Left lobe of liver (tissue), 2 donors: Measurements from ENCODE around the gene LIPC. TPM values are rescaled to one million over a fixed set of nuclear protein-coding genes. Genes with fewer than 3 reads are reported as not detected.

Source experiments
- ATAC-seq: fragments of 200-7000 bp; cut with Tn5 transposase; one replicate; pipeline ENCODE4 v1.9.1; 2020; ENCODE audit warnings: mild to moderate bottlenecking, moderate library complexity
- DNase-seq: peaks from one replicate; pipeline ENCODE4 v3.0.0-alpha.2; 2020; ENCODE audit warnings: low spot score
- total RNA-seq: library from RNA; stranded (reverse); gene quantifications from one replicate; pipeline ENCODE4 v1.2.1, GENCODE V29; 2021
- donor health status: DM: no; HTN: no; CAD: no; lungs with moderate emphysema.
- donor health status: DM: no; HTN: yes; CAD: no.

LIPC gene
- total RNA-seq, 1 donor from 2014 or later, result 202 TPM

DNA sequence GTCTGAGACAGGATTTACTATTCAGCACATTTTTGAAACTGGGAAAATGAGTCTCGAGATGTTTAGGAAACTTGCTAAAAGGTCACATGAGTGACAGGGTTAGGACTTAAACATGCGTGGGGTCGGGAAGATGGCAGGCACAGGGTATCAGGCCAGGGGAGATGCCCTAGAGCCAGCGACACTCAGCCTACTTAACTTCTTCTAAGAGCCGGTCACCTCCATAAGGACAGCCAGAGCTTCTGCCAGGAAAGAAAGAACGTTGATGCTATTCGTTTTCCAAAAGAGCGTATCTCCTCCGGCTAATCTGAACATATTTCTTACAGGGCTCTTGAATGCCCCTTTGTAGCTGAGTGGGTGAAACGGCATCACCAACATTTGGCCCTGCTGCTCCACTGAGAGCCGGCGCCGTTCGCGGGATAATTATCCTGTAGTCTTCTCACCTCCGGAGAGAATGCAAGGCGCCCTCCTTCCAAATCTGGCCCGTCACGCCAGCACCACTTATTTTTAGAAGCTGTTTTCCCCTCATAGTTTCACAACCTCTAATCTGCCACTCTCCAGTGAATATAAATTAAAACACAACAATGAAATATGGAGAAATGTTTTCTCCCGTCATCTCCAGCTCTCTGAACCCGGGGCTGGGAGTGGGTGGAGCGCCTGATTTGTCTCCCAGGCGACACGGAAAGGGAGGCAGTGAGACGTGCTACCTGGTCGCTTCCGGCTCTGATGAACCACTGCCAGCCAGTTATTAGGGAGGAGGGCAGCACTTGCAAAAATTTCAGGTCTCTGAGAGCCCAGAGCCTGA is 58.5 kb downstream of the LIPC start:
- no peak for ATAC-seq
- no peak for DNase-seq

DNA sequence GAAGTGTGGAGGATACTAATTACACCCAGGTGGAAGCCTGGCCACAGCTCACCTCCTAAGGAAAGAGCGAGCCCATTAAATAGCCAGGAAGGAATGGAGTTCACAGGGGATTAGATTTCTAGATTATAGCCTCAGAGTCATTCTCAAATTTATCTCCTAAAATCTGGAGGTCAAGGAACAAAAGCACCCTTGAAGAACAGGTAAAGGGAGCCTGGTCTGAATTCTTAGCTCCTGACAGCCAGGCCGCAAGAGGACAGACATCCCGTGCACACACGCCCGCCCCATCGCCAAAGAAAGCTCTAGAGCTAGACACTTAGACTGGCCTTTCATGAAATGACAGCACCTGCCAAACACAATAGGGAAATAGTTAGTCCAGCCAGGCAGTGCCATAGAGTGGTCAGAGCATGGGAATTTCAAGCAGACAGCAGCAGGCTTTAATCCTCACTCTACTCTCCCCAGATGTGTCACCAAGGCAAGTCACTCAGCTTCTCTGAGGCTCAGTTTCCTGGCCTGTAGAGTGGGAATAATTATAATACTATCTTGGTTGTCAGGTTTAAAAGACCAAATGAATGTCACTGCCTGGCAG is 59.2 kb downstream of the LIPC start:
- ATAC-seq (peak; percentile 49), DNase-seq (no peak)

DNA sequence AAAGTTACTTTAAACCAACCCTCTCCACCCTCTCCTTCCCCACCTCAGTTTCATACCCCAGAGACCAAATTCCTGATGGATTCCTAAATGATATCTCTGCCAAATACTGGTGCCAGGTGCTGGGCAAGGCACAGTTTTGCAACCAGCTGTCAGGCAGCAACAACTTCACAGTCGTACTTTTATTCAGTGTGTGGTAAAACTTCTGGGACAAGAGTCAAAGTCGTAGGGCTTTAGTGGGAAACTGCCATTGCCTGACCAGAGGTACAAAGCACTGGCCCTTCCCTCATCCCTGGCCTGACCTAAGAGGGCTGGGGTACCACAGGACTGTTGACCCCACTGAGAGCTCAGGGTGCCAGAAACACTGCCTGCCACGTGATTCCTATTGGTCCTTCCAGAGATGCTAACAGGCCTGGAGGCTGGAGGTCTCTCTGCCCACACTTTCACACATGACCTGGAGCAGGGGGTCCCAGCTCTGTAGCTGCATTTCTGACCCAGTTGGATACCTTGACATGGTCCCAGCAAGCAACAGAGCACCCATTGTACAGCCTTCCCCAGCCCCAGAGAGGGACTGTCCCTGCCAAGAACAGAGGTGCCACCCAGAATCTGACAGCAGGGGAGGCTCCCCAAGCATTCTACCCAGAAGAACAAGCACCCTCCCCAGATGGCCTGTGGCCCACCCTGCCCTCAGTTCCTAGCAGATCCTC is 59.9 kb downstream of the LIPC start:
- DNase-seq (no peak), ATAC-seq (peak; percentile 81)

DNA sequence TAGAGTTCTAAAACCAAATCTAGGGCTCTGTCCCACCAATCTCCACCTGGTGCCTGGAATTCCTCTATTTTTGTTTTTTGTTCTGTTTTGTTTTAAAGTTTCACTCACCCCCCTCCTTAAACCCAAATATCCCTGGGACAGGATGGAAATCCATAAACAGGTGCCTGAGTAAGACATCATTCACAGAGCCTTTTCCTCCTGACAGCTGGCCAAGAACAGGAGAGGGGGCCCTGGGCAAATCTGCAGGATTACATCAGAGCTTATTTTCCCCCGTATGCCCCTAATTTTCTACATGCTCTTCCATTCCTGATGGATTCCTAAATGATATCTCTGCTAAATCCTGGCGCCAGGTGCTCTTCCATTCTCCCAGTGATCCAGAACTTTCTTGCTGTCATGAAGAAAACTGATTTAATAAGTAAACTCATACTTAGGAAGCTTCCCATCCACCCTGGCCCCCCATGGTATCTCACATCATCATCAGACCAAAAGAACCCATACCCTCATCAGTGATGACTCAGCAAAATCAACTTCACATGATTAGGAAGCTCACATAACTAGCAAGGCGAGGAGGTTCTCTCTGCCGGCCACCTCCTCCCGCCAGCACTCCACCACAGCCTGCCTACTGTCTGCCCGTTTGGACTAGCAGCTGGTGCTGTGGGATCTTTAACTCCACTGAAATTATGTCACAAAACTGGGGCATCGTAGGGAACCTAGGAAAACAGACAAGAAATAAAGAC is 61.0 kb downstream of the LIPC start:
- DNase-seq, result no peak
- no peak for ATAC-seq

DNA sequence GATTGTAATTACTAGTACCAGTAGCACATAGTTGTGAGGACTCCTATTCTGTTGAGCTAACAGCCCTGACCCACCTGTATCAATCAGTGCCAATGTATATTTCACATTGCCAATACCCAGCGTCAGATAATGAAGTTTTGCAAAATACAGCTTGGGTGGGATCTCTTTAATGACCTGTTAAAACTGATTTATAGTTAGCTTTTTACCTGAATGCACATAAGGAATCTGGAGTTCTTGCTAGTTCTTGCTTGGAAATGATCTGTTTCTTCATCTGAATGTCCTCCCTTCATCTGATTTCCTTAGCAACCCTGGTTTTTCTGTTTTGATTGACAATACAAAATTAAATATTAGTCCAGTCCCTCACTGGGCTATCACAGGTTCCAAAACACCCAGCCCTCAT is 62.8 kb downstream of the LIPC start:
- no peak for DNase-seq
- ATAC-seq, result no peak

DNA sequence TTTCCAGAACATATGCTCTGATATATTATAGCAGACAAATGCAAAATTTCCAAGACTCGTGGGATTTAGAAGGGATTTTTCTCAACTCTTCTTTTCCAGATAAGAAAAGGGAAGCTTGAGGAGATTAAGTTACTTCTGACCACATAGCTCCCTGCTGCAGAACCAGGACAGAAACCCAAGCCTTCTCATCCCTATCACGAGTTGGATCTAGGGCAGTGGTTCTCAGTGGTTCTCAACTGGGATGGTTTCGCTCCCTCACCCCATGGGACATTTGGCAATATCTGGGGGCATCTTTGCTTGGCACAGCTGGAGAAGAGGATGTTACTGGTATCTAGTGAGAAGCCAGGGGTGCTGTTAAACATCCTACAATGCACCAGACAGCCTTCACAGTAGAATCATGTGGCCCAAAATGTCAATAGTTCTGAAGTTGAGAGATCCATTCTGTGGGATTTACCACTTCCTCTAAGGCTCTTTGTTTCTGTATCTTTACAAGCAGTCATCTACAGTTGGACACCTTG is 64.2 kb downstream of the LIPC start:
- ATAC-seq, result no peak
- DNase-seq, result no peak

DNA sequence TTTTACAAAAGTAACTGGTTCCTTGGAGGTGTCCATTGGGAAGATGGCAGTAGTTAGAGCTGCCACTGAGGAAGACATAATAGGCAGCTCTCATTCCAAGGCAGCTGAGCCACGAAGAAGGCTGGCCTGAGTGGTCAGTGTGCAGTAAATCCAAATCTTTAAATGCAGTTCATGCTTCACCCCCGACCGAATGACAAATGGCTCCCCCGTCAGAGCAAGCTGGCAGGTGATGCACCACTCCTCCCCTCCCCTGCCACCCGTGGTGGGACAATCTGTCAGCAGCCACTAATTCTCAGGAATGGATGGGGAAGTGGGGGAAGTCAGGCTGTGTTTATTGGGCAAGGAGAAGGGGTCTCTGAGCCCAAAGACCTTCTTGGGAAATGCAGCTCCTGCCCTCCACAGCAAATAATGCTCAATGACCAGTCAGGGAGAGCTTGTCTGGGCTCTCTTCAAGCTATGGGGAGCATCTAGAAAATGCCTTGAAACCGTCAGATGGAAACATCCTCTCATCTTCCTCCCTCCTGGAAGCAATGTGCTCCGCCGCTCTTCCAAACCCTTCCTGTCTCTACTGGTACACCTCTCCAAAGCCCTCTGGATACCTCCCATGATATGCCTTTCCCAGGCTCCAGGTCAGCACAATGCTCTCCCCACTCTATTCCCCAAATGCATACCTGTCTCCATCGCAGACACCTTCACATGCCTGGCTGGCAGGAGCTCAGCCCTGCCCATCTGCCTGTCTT is 65.4 kb downstream of the LIPC start:
- ATAC-seq, result no peak

DNA sequence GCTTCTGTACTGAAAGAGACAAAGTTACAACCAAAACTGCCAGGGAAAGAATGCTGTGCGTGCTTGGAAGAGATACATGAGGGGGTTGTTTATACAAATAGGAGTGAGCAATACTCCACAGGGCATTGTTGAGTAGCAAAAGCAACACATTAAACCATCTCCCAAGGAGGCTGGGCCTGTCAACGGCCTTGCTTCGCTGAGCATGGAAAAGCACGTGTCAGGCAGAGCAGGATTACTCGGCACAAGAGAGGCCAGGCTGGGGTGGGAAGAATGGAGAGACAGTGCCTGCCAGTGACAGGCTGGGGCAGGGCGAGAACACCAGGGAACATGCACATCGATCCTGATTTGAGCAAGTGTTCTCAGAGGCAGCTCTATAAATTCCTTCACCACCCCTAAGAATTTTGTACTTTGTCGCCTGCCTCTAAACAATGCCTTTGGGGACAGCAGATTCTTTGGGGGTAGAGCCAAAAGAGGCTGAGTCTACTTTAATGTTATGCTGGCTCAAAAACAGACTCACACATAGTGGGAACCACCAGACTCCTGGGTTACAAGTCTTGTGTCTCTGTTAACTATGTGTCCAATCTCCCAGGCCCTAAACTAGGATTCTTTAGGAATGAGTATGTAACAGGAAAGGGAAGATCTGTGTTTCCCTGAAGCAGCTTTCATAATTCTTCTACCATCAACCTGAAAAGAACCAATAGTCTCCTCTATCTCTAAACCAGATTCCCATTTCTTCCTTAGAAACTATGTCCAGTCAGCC is 67.2 kb downstream of the LIPC start:
- DNase-seq, result no peak
- no peak for ATAC-seq

More for the DNA sequence above, 65.4 kb downstream of the LIPC start:
- no peak for DNase-seq

DNA sequence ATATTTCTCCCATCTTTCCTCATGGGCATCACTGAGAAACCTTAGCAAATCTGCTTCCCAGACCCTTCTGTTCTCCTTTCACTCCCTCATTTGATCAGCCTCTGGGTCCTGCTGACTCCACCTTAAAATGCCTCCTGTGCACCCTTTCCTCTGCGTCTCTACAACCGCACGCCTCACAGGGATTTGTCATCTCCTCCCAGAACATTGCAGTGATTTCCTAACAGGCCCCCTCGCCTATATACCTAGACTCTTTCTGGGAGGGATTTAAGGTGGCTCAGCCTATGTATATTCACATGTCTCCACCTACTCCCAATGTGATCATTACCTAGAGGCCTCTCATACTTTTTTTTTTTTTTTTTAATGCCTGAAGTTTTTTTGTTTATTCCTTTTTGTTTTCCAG is 69.2 kb downstream of the LIPC start:
- DNase-seq, result no peak
- no peak for ATAC-seq

DNA sequence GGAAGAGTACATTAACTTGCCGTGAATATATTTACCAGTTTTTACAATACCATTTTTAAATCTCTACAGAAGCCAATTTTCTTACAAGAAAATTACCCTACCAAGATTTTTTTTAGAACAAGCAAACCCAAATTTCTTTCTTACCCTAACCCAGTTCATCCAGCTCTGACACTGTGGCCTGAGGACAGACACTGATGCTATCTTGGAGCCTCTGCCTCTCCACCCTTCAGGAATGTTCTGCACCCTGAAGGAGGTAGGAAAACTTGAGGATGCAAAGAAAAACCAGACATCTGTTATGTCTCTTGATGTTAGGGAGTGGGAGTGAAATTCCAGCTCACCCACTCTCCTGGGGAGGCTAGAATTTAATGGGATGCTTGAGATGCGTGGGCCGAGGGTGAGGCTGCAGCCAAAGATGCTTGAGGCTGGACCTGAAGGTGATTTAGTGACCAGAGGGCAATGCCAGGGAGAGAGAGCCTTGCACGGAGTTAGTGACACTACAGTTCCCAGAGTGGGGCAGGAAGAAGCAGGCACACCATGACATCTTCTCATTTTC is 69.9 kb downstream of the LIPC start:
- ATAC-seq (no peak), DNase-seq (no peak)

DNA sequence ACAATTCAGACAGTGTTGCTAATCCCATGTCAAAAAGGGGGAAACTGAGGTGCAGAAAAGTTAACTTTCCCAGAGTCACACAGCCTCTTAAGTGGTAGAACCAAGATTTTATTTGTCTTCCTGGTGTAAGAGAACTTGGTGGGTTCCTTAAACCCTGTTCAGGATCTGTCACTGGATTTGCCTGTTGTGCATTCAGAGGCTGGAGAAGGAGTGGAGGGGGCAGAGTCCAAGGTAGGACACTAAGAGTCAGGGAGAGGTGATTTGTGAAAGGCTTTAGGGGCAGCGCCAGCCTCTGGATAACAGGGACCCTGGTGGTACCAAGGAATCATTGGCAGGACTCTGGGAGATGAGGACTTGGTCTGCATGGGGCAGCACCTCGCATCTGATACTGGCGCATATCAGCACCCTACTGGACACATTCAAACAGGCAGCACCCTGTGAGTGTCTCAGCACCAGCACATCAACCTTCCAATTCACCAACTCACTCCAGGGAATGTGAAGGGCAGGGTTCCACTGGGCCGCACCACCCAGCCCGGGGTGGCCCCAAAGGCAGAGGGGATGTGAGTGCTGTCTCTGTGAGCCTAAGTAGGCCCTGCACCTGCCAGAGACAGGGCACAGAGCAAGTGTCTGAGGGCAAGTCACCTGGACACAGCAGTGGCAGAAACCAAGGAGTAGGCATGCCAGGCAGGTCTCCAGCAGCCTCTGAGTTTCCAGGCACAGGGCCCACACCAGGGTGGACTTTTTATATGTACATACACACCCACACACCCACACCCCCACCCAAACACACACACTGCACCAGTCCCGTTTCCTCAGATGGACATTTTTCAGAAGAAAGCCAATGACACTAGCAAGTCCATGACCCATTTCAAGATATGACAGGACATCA is 71.6 kb downstream of the LIPC start:
- DNase-seq (no peak), ATAC-seq (peak; percentile 68)

DNA sequence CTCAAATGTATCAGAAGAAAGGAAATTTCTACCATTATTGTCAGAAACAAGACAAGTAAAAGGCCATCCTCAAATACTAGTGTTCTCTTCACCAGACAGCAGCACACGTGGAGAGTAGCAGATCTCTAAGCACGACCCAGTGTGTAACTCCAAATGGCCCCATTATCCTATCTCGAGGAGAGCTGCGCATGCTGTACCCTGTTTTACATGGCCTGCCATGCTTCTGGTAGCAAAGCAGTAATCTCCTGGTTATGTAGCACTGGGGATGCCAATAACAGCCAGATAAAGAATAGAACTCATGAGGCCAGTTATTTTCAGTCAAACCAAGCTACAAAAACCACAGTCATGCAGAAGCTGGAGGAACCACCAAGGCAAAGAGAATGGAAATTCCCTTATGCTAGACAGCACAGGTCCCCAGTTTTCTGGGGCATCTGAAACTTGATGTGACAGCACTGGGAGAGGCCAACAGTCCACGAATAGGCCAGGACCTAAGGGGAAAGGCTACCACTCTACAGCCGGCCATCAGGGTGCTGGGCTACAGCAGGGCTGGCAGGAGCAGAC is 73.0 kb downstream of the LIPC start:
- DNase-seq, result no peak
- no peak for ATAC-seq

DNA sequence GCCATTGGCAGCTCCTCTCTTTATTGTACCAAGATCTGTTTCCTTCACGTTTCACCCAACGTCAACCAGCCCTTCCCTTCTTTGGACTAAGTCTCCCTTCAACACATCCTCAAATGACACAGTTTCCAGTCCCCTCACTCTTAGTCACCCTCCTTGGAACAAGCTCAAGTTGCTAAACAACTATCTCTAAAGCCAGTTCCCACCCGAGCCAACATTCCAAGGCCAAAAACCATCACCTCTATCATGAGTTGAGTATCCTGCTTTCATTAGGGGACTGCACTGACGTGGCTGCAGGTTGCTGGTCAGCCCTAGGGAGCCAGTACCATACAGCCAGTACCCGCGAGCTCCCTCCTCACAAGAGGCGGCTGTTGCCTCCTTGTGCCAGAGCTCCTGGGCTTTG is 73.8 kb downstream of the LIPC start:
- peak; percentile 5 for ATAC-seq
- DNase-seq, result no peak

DNA sequence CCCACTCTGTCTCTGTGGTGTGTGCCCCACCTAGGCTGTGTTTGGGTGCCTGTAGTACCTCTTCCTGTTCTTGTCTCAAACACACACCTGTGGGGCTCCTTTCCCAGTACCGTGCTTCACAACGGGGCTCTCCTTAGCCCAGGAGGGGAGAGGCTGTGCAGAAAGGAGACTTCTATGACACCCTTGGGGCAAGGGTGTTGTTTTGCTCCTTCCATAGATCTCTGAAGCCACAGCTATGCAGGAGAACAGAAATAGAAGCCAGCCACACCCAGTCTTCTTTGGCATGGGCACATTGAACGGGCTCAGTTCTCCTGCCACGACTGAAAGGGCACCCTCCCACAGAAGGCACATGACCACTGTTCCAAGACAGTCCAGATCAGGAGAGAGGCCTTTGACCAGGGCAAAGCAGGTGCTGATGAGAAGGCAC is 74.3 kb downstream of the LIPC start:
- ATAC-seq (peak; percentile 71), DNase-seq (no peak)

DNA sequence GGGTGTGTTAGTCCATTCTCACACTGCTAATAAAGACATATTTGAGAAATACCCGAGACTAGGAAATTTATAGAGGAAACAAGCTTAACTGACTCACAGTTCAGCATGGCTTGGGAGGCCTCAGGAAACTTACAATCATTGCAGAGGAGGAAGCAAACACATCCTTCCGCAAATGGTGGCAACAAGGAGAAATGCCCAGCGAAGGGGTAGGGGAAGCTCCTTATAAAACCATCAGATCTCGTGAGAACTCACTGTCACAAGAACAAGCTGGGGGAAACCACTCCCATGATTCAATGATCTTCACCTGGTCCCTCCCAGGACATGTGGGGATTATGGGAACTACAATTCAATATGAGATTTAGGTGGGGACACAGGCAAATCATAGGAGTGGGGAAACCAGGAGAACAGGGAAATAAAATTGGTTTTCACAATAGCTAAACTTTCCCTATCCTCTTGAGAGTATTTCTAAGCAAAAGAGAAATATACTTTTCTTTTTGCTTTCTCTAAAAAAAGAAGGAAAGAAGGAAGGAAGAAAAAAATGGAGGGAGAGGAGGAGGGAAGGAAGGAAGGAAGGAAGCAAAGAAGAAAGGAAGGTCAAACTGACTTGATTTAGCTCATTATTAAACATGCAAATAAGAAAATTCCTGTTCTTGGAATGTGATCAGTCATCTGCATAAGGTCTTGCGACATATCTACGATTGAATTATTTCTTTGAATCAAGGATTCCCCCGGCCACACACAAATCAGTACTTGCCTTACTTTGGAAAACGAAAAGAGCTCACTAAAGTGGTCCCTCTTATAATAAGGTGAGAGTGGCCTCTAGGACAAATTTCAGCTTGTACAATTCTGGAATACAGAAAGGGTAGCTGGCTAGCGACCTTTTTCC is 75.2 kb downstream of the LIPC start:
- DNase-seq (peak; percentile 41), ATAC-seq (no peak)

DNA sequence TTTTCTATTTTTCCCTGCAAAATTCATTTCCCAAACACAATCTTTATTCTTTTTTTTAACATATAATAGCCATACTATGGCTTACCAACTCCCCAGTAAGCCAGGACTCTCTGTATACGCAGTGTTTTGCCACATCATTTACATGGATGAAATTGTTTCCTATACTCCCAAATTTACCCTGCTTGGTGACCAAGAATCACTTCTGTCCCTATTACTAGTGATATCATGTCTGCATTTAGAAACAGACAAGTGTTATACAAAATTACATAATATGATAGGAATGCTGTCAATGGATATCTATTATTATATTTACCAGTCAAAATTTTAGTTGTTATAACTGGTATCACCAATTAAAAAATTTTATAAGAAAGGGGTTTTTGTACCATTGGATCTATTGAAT is 77.8 kb downstream of the LIPC start:
- DNase-seq, result no peak

More for the DNA sequence above, 77.8 kb downstream of the LIPC start:
- ATAC-seq, result no peak
